Measurements from ENCODE around the gene EGF.
"Not testable (repeated sequence)": the region's sequence is repeated elsewhere in the genome, so short reads cannot be mapped to it uniquely, and the experiment has no call there.

EGF gene

GRCh38 chr4:110039164-110039563, 126.5 kb downstream of the EGF start:
- H3K36me3 ChIP-seq (ENCODE audit: control insufficient read depth, insufficient read depth, low read length); H3K4me3 ChIP-seq (ENCODE audit: low read depth, low read length); H3K9me3 ChIP-seq (ENCODE audit: control insufficient read depth, insufficient read depth, low read depth, low read length); H3K27ac ChIP-seq (ENCODE audit: low read depth, low read length); H3K27me3 ChIP-seq (ENCODE audit: control insufficient read depth, insufficient read depth, low read length); H3K9ac ChIP-seq (ENCODE audit: low read length); H3K4me1 ChIP-seq (ENCODE audit: control insufficient read depth, insufficient read depth, low read length): not testable (repeated sequence)

DNA sequence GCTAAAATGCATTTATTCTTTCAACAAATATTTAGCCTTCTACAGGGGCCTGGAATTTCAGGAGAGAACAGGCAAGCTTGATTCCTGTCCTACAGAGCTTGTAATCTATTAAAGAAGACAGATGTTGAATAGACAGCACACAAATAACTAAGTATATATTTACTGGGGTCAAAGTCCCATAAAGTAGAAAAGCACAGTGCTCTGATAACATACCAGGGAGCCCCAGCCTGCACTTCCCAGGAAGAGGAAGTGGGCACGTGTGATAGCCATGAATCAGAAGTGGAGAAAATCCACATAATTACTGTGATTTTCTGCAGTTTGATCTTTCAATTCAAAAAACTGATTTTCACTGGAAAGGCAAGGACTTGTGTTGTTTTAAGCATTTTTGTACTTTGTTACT, 129.1 kb downstream of the EGF start:
- H3K9ac ChIP-seq (ENCODE audit: low read length) = no peak overlapping the region
- no peak overlapping the region for H3K4me3 ChIP-seq (ENCODE audit: low read depth, low read length)
- no peaks in the 10 kb centered on the region; the same call in 1 of the 2 replicates for H3K4me1 ChIP-seq (ENCODE audit: control insufficient read depth, insufficient read depth, low read length)

GRCh38 chr4:110042545-110043517, 130.1 kb downstream of the EGF start:
- peaks cover 3% of the 10 kb centered on the region; the same call in 1 of the 2 replicates for H3K36me3 ChIP-seq (ENCODE audit: control insufficient read depth, insufficient read depth, low read length)
- H3K27me3 ChIP-seq (ENCODE audit: control insufficient read depth, insufficient read depth, low read length) = no peaks in the 10 kb centered on the region
- no peak overlapping the region for H3K4me3 ChIP-seq (ENCODE audit: low read depth, low read length)
- H3K9ac ChIP-seq (ENCODE audit: low read length) = no peak overlapping the region
- no peaks in the 10 kb centered on the region for H3K9me3 ChIP-seq (ENCODE audit: control insufficient read depth, insufficient read depth, low read depth, low read length)
- H3K27ac ChIP-seq (ENCODE audit: low read depth, low read length) = no peak overlapping the region
- H3K4me1 ChIP-seq (ENCODE audit: control insufficient read depth, insufficient read depth, low read length) = no peaks in the 10 kb centered on the region; the same call in 1 of the 2 replicates

More for the DNA sequence above, 129.1 kb downstream of the EGF start:
- Histone ChIP-seq H3K27ac (ENCODE audit: low read depth, low read length) (no peak overlapping the region), H3K36me3 (ENCODE audit: control insufficient read depth, insufficient read depth, low read length) (peaks cover 3% of the 10 kb centered on the region; the same call in 1 of the 2 replicates), H3K27me3 (ENCODE audit: control insufficient read depth, insufficient read depth, low read length) (no peaks in the 10 kb centered on the region), H3K9me3 (ENCODE audit: control insufficient read depth, insufficient read depth, low read depth, low read length) (no peaks in the 10 kb centered on the region)

DNA sequence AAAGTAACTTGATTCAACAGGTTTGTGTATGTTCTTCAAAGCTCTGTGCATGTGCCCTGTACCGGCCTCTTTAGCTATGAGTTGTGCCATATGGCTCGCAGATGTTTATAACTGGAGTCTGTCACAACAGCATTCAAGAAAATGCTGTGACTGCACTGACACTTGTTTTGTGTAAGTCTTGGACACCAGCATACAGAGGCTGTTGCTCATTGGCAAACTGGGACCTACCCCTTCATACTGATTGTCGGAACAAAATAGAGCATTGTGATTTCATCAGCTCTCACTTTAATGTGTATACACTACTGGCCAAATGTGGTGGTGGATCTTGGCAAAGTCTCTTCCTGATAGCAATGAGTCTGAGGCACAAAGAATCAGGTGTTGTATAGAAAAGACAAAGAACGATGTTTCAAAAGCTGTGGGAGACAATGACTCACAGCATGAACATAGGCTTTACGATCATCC, 133.9 kb downstream of the EGF start:
- Histone ChIP-seq H3K9me3 (ENCODE audit: control insufficient read depth, insufficient read depth, low read depth, low read length) (no peaks in the 10 kb centered on the region), H3K27ac (ENCODE audit: low read depth, low read length) (no peak overlapping the region)

DNA sequence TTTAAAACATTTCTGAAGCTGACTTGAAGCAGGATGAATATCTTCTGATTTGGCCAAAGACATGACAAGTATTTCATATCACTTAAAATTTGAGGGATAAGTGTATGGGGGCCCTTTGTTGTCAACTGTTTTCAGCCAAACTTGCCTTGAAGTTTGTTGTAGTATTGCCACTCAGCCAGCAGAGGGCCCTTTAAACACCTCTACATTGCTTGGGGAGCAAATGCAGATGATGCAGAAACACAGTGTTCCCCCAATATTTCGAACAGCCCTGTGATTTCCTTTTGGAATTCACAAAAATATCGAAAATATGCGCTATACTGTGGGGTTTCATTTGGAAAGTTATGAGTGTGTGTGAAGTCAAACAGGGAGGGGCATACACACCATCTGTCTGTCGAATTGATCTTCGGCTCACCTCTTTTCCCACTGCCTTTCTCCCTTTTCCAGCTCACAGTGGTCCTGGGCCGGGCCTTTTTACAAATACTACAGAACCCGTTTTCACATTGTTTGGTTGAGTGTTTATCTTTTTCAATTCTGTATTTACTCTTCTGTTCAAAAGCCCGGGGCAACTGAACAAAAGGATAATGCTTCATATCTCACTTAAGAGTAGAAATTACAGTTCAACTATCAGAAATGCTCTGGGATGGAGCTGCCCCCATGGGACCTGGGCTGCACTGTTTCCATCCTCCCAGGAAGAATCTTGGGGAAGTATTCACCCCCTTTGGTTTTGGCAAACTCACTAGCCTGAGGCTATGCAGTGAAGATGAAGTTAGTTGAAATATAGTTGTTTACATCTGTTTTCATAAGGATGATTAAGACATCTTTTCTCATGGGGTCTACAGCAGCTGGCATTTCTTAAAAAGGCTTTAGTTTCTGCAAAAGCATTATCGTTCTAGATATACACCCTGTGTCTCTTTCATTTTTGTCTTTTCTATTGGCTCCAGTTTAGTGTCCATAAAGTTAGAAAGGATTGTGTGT, 137.6 kb downstream of the EGF start:
- no peak overlapping the region for H3K27ac ChIP-seq (ENCODE audit: low read depth, low read length)
- no peaks in the 10 kb centered on the region for H3K27me3 ChIP-seq (ENCODE audit: control insufficient read depth, insufficient read depth, low read length)
- H3K4me3 ChIP-seq (ENCODE audit: low read depth, low read length) = no peak overlapping the region
- H3K36me3 ChIP-seq (ENCODE audit: control insufficient read depth, insufficient read depth, low read length) = peaks cover 27% of the 10 kb centered on the region
- no peak overlapping the region for H3K9ac ChIP-seq (ENCODE audit: low read length)
- H3K9me3 ChIP-seq (ENCODE audit: control insufficient read depth, insufficient read depth, low read depth, low read length) = no peaks in the 10 kb centered on the region
- no peaks in the 10 kb centered on the region for H3K4me1 ChIP-seq (ENCODE audit: control insufficient read depth, insufficient read depth, low read length)

More for the DNA sequence above, 133.9 kb downstream of the EGF start:
- no peaks in the 10 kb centered on the region for H3K27me3 ChIP-seq (ENCODE audit: control insufficient read depth, insufficient read depth, low read length)
- H3K36me3 ChIP-seq (ENCODE audit: control insufficient read depth, insufficient read depth, low read length) = peaks cover 13% of the 10 kb centered on the region
- no peak overlapping the region for H3K9ac ChIP-seq (ENCODE audit: low read length)
- H3K4me1 ChIP-seq (ENCODE audit: control insufficient read depth, insufficient read depth, low read length) = no peaks in the 10 kb centered on the region; the same call in 1 of the 2 replicates
- no peak overlapping the region for H3K4me3 ChIP-seq (ENCODE audit: low read depth, low read length)

DNA sequence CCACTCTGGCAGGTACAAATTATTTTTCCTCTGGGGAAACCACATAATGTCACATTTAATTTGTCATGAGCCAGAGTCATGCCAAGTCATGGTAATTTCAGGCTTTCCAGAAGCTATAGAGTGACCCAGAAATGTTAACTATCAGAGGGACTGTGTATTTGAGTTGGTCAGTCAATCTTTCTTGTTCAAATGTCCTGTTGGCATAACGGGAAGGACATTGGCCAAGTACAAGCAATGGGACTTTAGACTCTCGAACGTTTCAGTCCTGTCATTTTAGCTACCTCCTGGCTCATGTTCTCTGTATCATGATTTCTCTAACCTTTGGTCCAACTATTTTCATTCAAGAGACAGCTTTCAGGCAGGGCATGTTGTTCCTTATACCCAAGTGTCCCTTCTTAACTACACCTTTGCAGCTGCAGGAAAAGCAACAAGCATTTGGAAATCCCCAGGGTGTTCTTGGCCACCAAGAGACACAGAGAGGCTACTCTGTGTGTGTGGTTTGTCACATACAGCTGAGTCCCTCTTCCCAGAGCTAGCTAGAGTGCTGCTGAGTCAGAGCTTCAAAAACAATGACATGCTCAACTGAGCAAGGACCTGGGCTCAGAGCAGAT, 142.6 kb downstream of the EGF start:
- no peak overlapping the region for H3K27ac ChIP-seq (ENCODE audit: low read depth, low read length)
- no peak overlapping the region for H3K9ac ChIP-seq (ENCODE audit: low read length)
- peaks cover 7% of the 10 kb centered on the region; the same call in 1 of the 2 replicates for H3K4me1 ChIP-seq (ENCODE audit: control insufficient read depth, insufficient read depth, low read length)
- no peaks in the 10 kb centered on the region for H3K27me3 ChIP-seq (ENCODE audit: control insufficient read depth, insufficient read depth, low read length)
- H3K36me3 ChIP-seq (ENCODE audit: control insufficient read depth, insufficient read depth, low read length) = peaks cover 40% of the 10 kb centered on the region
- no peaks in the 10 kb centered on the region for H3K9me3 ChIP-seq (ENCODE audit: control insufficient read depth, insufficient read depth, low read depth, low read length)
- no peak overlapping the region for H3K4me3 ChIP-seq (ENCODE audit: low read depth, low read length)

DNA sequence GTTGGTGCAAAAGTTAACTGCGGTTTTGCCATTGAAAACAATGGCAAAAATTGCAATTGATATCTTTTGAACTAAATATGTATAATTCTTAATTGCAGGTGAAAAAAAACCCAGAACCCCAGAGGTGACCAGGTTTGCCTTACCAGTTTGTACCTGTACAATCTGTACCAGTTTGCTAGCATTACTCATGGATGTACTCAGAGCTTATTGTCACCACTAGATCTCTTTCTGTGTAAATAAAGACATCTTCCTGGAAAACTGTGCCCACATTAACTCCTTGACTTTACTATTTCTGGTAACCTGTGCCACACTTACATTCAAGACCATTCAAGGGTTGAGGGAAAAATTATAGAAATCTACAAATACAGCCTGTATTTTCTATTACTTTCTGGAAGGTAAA, 146.0 kb downstream of the EGF start:
- Histone ChIP-seq H3K4me3 (ENCODE audit: low read depth, low read length) (no peak overlapping the region), H3K4me1 (ENCODE audit: control insufficient read depth, insufficient read depth, low read length) (peaks cover 7% of the 10 kb centered on the region; the same call in 1 of the 2 replicates), H3K27me3 (ENCODE audit: control insufficient read depth, insufficient read depth, low read length) (no peaks in the 10 kb centered on the region), H3K36me3 (ENCODE audit: control insufficient read depth, insufficient read depth, low read length) (peaks cover 21% of the 10 kb centered on the region; the same call in 1 of the 2 replicates), H3K9ac (ENCODE audit: low read length) (no peak overlapping the region), H3K9me3 (ENCODE audit: control insufficient read depth, insufficient read depth, low read depth, low read length) (no peaks in the 10 kb centered on the region), H3K27ac (ENCODE audit: low read depth, low read length) (no peak overlapping the region)

- peaks cover 18% of the 10 kb centered on the region; the same call in 1 of the 2 replicates for H3K36me3 ChIP-seq (ENCODE audit: control insufficient read depth, insufficient read depth, low read length)
- no peak overlapping the region for H3K9ac ChIP-seq (ENCODE audit: low read length)
- no peaks in the 10 kb centered on the region for H3K9me3 ChIP-seq (ENCODE audit: control insufficient read depth, insufficient read depth, low read depth, low read length)
- H3K4me3 ChIP-seq (ENCODE audit: low read depth, low read length) = no peak overlapping the region
- H3K27ac ChIP-seq (ENCODE audit: low read depth, low read length) = no peak overlapping the region
- peaks cover 7% of the 10 kb centered on the region; the same call in 1 of the 2 replicates for H3K4me1 ChIP-seq (ENCODE audit: control insufficient read depth, insufficient read depth, low read length)
- no peaks in the 10 kb centered on the region for H3K27me3 ChIP-seq (ENCODE audit: control insufficient read depth, insufficient read depth, low read length)
These were observed 147.0 kb downstream of the EGF start for GRCh38 chr4:110059556-110060191.

DNA sequence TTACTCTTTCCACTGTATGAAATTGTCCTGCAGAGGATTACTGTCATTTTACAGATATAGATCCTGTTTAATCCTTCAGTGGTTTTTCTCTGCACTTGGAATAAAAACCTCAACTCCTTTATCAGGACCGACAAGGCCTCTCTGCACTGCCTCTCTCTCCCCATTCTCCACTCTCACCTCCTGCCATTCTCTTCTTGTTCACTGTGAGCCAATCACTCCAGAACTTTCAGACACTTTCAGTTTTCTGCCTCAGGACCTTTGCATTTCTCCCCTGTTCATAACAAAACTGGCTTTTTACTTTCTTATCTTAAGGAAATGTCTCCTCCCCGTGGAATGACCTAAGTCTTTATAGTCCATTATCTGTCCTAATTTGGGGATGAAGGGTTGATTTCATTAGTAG, 148.4 kb downstream of the EGF start:
- Histone ChIP-seq H3K4me1 (ENCODE audit: control insufficient read depth, insufficient read depth, low read length) (no peaks in the 10 kb centered on the region), H3K27ac (ENCODE audit: low read depth, low read length) (no peak overlapping the region), H3K9me3 (ENCODE audit: control insufficient read depth, insufficient read depth, low read depth, low read length) (no peaks in the 10 kb centered on the region), H3K36me3 (ENCODE audit: control insufficient read depth, insufficient read depth, low read length) (peaks cover 16% of the 10 kb centered on the region; the same call in 1 of the 2 replicates), H3K9ac (ENCODE audit: low read length) (no peak overlapping the region), H3K4me3 (ENCODE audit: low read depth, low read length) (no peak overlapping the region), H3K27me3 (ENCODE audit: control insufficient read depth, insufficient read depth, low read length) (no peaks in the 10 kb centered on the region)
